Loucy (cell line): ENCODE data around the gene NR2C1.

Experiments used
- H2AFZ ChIP-seq: fragments of 200-600 bp; sonication (generic); 2 replicates; pipeline ENCODE4 v1.6.0; 2016; ENCODE audit warnings: antibody characterized with exemption, mild to moderate bottlenecking, low read length, moderate library complexity
- H3F3A ChIP-seq: fragments of 200-600 bp; 2 replicates; pipeline ENCODE4 v1.6.0; 2016; ENCODE audit warnings: antibody characterized with exemption, low read depth, mild to moderate bottlenecking
- H3K27me3 ChIP-seq: fragments of 200-600 bp; sonication (generic); 2 replicates; pipeline ENCODE4 v1.6.1; 2014; ENCODE audit warnings: low read length, mild to moderate bottlenecking; ENCODE audit not compliant: insufficient read depth, poor library complexity, severe bottlenecking
- H3K36me3 ChIP-seq: fragments of 200-600 bp; sonication (generic); 2 replicates; pipeline ENCODE4 v1.6.1; 2016; ENCODE audit warnings: low read length; ENCODE audit not compliant: insufficient read depth
- H3K4me1 ChIP-seq: fragments of 200-600 bp; sonication (generic); 2 replicates; pipeline ENCODE4 v1.5.1; 2014; ENCODE audit warnings: low read length, mild to moderate bottlenecking; ENCODE audit not compliant: insufficient read depth, poor library complexity, severe bottlenecking
- H3K4me2 ChIP-seq: fragments of 200-600 bp; sonication (generic); 2 replicates; pipeline ENCODE4 v1.6.0; 2014; ENCODE audit warnings: antibody characterized with exemption, low read length, low read depth, mild to moderate bottlenecking; ENCODE audit not compliant: poor library complexity, severe bottlenecking
- H3K4me3 ChIP-seq: fragments of 200-600 bp; sonication (generic); 2 replicates; pipeline ENCODE4 v1.5.1; 2014; ENCODE audit warnings: low read length, mild to moderate bottlenecking, mixed read lengths; ENCODE audit not compliant: poor library complexity, severe bottlenecking
- H3K79me2 ChIP-seq: fragments of 200-600 bp; sonication (generic); 2 replicates; pipeline ENCODE4 v1.6.1; 2014; ENCODE audit warnings: low read length; ENCODE audit not compliant: insufficient read depth
- H3K9ac ChIP-seq: fragments of 200-600 bp; sonication (generic); 2 replicates; pipeline ENCODE4 v1.6.0; 2014; ENCODE audit warnings: mild to moderate bottlenecking, low read depth, low read length, moderate library complexity; ENCODE audit not compliant: poor library complexity, severe bottlenecking
- H3K9me2 ChIP-seq: fragments of 200-600 bp; sonication (generic); replicated peaks from 2 replicates; pipeline ENCODE4 v1.6.1; 2016; ENCODE audit warnings: low read depth, low read length, mixed read lengths
- H3K9me3 ChIP-seq: fragments of 200-600 bp; sonication (generic); 2 replicates; pipeline ENCODE4 v1.6.1; 2014; ENCODE audit warnings: mild to moderate bottlenecking, antibody characterized with exemption, low read length, low read depth; ENCODE audit not compliant: insufficient read depth
- H4K20me1 ChIP-seq: fragments of 200-600 bp; sonication (generic); 2 replicates; pipeline ENCODE4 v1.6.0; 2014; ENCODE audit warnings: antibody characterized with exemption, low read length, mild to moderate bottlenecking; ENCODE audit not compliant: insufficient read depth, poor library complexity, severe bottlenecking
- CTCF ChIP-seq: fragments of 200-600 bp; sonication (generic); conservative IDR thresholded peaks from 2 replicates; pipeline ENCODE4 v1.5.1; 2014; ENCODE audit warnings: mild to moderate bottlenecking, antibody characterized with exemption, low read length
- EZH2phosphoT487 ChIP-seq: fragments of 200-600 bp; IDR thresholded peaks from 2 replicates; pipeline ENCODE4 v1.6.1; 2018; ENCODE audit warnings: antibody characterized with exemption, mild to moderate bottlenecking, moderate library complexity, borderline replicate concordance

NR2C1 gene

DNA sequence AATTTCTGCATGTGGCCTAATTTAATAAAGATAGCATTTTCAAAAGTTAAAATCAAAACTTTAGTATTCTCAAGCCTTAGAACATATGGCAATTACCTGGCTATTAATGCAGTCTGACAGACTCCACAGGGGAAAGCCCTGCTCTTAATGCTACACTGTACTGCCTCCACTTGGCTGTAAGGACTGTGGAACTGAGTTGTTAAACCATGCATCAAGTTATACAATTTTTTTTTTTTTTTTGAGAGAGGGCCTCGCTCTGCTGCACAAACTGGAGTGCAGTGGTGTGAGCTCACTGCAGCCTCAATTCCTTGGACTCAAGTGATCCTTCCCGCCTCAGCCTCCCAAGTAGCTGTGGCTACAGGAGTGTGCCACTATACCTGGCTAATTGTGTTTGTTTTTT, 50.9 kb downstream of the NR2C1 start:
- no peaks in the 10 kb centered on the region for H3K27me3 ChIP-seq
- H3K4me2 ChIP-seq: no peak overlapping the region
- H3K9me3 ChIP-seq: no peaks in the 10 kb centered on the region
- peaks cover 14% of the 10 kb centered on the region; the same call in 1 of the 2 replicates for H3K36me3 ChIP-seq
- H2AFZ ChIP-seq: no peak overlapping the region
- H3K4me1 ChIP-seq: no peaks in the 10 kb centered on the region
- no peak overlapping the region for H3K4me3 ChIP-seq
- no peaks in the 10 kb centered on the region for H4K20me1 ChIP-seq
- no peak for TF ChIP-seq CTCF
- TF ChIP-seq EZH2phosphoT487: no peak
- no peaks in the 10 kb centered on the region for H3K79me2 ChIP-seq
- H3K9ac ChIP-seq: no peak overlapping the region
- no peaks in the 10 kb centered on the region for H3F3A ChIP-seq
- no peaks in the 10 kb centered on the region for H3K9me2 ChIP-seq

DNA sequence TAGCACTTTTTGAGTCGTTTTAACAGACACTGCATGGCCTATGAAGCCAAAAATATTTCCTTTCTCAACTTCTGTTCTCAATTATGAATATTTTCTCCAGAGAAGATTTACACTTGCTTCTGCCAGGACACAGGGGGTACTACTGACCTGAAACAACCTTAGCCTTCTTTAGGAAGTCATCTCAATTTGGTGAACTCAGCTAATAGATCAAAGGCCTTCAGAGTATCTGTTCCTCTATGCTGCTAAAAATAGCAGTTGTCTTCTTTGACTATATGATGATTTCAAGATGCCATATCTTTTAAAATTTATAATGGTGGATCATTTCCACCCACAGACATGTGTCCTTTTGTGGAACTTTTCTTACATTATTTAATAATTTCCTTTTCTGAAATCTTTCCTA, 55.9 kb downstream of the NR2C1 start:
- no peak overlapping the region for H2AFZ ChIP-seq
- no peak for TF ChIP-seq EZH2phosphoT487
- no peak for TF ChIP-seq CTCF
- no peaks in the 10 kb centered on the region for H4K20me1 ChIP-seq
- H3K4me1 ChIP-seq: no peaks in the 10 kb centered on the region
- no peak overlapping the region for H3K4me3 ChIP-seq
- H3F3A ChIP-seq: no peaks in the 10 kb centered on the region
- H3K27me3 ChIP-seq: no peaks in the 10 kb centered on the region
- no peak overlapping the region for H3K9ac ChIP-seq
- no peaks in the 10 kb centered on the region for H3K79me2 ChIP-seq
- H3K4me2 ChIP-seq: no peak overlapping the region
- H3K36me3 ChIP-seq: no peaks in the 10 kb centered on the region
- H3K9me2 ChIP-seq: no peaks in the 10 kb centered on the region
- no peaks in the 10 kb centered on the region for H3K9me3 ChIP-seq

DNA sequence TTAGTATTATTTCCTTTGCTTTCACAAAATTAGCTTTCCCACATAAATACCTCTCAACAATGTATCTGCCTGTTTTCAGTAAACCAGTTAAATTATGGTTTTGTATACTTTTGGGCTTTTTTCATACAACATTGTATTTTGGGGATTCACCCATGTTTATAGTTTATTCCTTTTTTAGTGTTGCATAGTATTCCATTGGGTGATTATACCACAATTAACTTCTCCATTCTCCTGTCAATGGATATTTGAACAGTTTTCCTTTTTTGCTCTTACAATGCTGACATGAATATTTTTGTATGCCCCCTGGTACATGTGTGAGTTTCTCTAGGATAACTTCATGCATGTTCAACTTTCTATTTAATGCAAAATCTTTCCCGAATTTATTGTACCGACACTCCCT, 57.3 kb downstream of the NR2C1 start:
- Histone ChIP-seq H3K36me3 (no peaks in the 10 kb centered on the region), H3K9me3 (no peaks in the 10 kb centered on the region), H3K79me2 (no peaks in the 10 kb centered on the region), H3K9me2 (no peaks in the 10 kb centered on the region), H3K4me1 (no peaks in the 10 kb centered on the region), H3K4me2 (no peak overlapping the region), H3F3A (no peaks in the 10 kb centered on the region), H3K9ac (no peak overlapping the region), H3K4me3 (no peak overlapping the region), H4K20me1 (no peaks in the 10 kb centered on the region), H2AFZ (no peak overlapping the region), H3K27me3 (no peaks in the 10 kb centered on the region)
- no peak for TF ChIP-seq EZH2phosphoT487
- no peak for TF ChIP-seq CTCF
